IPS-15b (cell line): Measurements from ENCODE around the gene MET.
"Not testable (repeated sequence)": the region's sequence is repeated elsewhere in the genome, so short reads cannot be mapped to it uniquely, and the experiment has no call there.

ENCODE experiments used
- H3K27me3 ChIP-seq: one replicate; pipeline ENCODE4 v1.6.1; 2013; ENCODE audit warnings: low read length; ENCODE audit not compliant: control insufficient read depth, insufficient read depth
- H3K36me3 ChIP-seq: one replicate; pipeline ENCODE4 v1.6.1; 2013; ENCODE audit warnings: low read length; ENCODE audit not compliant: control insufficient read depth, insufficient read depth
- H3K4me1 ChIP-seq: one replicate; pipeline ENCODE4 v1.6.1; 2013; ENCODE audit warnings: mild to moderate bottlenecking, low read length; ENCODE audit not compliant: control insufficient read depth, insufficient read depth
- H3K4me3 ChIP-seq: one replicate; pipeline ENCODE4 v1.5.1; 2013; ENCODE audit warnings: low read depth, low read length
- H3K9ac ChIP-seq: one replicate; pipeline ENCODE4 v1.6.1; 2013; ENCODE audit warnings: low read depth, mild to moderate bottlenecking, low read length
- H3K9me3 ChIP-seq: one replicate; pipeline ENCODE4 v1.6.1; 2013; ENCODE audit warnings: mild to moderate bottlenecking, low read length; ENCODE audit not compliant: control insufficient read depth, insufficient read depth

Gene MET

GRCh38 chr7:116742641-116743040 lies 70.6 kb downstream of the MET start:
- Histone ChIP-seq H3K36me3 (no peaks in the 10 kb centered on the region), H3K9ac (no peak overlapping the region), H3K4me3 (no peak overlapping the region), H3K27me3 (no peaks in the 10 kb centered on the region), H3K9me3 (no peaks in the 10 kb centered on the region), H3K4me1 (peaks cover 7% of the 10 kb centered on the region)

DNA sequence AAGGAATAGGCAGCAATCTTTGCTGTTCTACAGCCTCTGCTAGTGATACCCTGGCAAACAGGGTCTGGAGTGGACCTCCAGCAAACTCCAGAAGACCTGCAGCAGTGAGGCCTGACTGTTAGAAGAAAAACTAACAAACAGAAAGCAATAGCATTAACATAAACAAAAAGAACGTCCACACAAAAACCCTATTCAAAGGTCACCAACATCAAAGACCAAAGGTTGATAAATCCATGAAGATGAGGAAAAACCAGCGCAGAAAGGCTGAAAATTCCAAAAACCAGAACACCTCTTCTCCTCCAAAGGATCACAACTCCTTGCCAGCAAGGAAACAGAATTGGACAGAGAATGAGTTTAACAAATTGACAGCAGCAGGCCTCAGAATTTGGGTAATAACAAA lies 71.8 kb downstream of the MET start:
- H3K9me3 ChIP-seq, H3K9ac ChIP-seq, H3K4me3 ChIP-seq, H3K27me3 ChIP-seq, H3K4me1 ChIP-seq, H3K36me3 ChIP-seq: not testable (repeated sequence)

- H3K4me3 ChIP-seq, H3K4me1 ChIP-seq, H3K27me3 ChIP-seq, H3K36me3 ChIP-seq, H3K9ac ChIP-seq, H3K9me3 ChIP-seq: not testable (repeated sequence)
These were observed 74.4 kb downstream of the MET start for GRCh38 chr7:116746388-116746787.

- not testable (repeated sequence) for H3K27me3 ChIP-seq, H3K9ac ChIP-seq, H3K4me1 ChIP-seq, H3K4me3 ChIP-seq, H3K9me3 ChIP-seq, H3K36me3 ChIP-seq
These were observed 79.1 kb downstream of the MET start for GRCh38 chr7:116751070-116751469.

- Histone ChIP-seq H3K4me3 (no peak overlapping the region), H3K9me3 (no peaks in the 10 kb centered on the region), H3K27me3 (no peaks in the 10 kb centered on the region), H3K36me3 (no peaks in the 10 kb centered on the region), H3K9ac (no peak overlapping the region), H3K4me1 (no peaks in the 10 kb centered on the region)
These were observed 80.5 kb downstream of the MET start for GRCh38 chr7:116752305-116753074.

DNA sequence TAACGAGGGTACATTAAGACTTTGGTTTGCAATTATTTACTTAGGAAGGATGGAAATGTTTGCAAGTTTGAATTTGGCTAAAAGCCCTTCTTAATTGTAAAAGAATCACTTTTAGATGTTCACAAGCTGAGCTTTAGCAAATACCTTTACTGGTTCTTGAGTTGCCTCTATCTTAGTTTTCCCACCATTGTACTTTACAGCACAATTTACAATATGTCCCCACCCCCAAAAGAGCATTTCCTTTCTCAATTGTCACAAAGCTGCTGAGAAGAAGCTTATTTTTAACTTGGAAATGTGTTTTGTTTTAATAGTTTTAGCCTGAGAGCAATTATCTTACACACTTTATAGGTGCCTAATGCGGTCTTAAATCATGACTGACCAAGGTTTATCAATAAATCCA lies 81.1 kb downstream of the MET start:
- no peaks in the 10 kb centered on the region for H3K9me3 ChIP-seq
- H3K4me1 ChIP-seq: no peaks in the 10 kb centered on the region
- no peaks in the 10 kb centered on the region for H3K36me3 ChIP-seq
- no peaks in the 10 kb centered on the region for H3K27me3 ChIP-seq
- no peak overlapping the region for H3K4me3 ChIP-seq
- no peak overlapping the region for H3K9ac ChIP-seq

DNA sequence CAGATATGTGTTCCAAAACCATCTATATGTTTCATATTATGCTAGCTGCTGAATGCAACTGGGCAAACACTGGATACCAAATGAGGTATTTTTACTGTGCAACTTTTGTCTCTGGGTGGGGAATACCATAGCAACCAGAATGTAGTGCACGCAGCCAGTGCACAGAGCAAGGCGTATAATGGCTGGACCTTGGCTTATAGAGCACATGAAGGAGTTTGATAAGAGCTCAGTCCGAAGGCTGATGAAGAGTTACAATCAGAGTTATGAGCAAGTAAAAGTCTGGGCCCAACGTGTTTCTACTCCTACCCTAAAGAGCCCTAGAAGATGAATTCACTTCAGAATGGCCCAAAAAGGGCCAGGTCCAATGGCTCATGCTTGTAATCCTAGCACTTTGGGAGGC lies 82.2 kb downstream of the MET start:
- no peak overlapping the region for H3K9ac ChIP-seq
- no peaks in the 10 kb centered on the region for H3K36me3 ChIP-seq
- no peaks in the 10 kb centered on the region for H3K4me1 ChIP-seq
- no peaks in the 10 kb centered on the region for H3K9me3 ChIP-seq
- H3K27me3 ChIP-seq: no peaks in the 10 kb centered on the region
- H3K4me3 ChIP-seq: no peak overlapping the region

DNA sequence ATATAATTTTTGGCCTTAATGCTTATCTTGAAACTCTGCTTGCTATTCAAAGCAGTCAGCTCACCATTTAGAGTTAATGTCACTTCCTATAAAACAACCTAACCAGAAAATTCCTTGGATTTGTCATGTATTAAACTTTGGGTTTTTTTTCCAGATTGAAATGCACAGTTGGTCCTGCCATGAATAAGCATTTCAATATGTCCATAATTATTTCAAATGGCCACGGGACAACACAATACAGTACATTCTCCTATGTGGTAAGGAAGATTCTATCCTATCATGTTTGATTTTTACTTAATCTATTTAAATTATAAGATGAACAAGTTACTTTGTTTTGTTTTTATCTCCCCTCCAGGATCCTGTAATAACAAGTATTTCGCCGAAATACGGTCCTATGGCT lies 85.3 kb downstream of the MET start:
- Histone ChIP-seq H3K4me1 (no peaks in the 10 kb centered on the region), H3K9me3 (no peaks in the 10 kb centered on the region), H3K27me3 (no peaks in the 10 kb centered on the region), H3K36me3 (no peaks in the 10 kb centered on the region), H3K9ac (no peak overlapping the region), H3K4me3 (no peak overlapping the region)

GRCh38 chr7:116759642-116760041 lies 87.6 kb downstream of the MET start:
- not testable (repeated sequence) for H3K9ac ChIP-seq, H3K9me3 ChIP-seq, H3K4me1 ChIP-seq, H3K27me3 ChIP-seq, H3K4me3 ChIP-seq, H3K36me3 ChIP-seq

- H3K4me1 ChIP-seq: no peaks in the 10 kb centered on the region
- no peaks in the 10 kb centered on the region for H3K36me3 ChIP-seq
- no peak overlapping the region for H3K9ac ChIP-seq
- H3K27me3 ChIP-seq: no peaks in the 10 kb centered on the region
- H3K9me3 ChIP-seq: no peaks in the 10 kb centered on the region
- H3K4me3 ChIP-seq: no peak overlapping the region
These were observed 91.0 kb downstream of the MET start for GRCh38 chr7:116762971-116763370.

DNA sequence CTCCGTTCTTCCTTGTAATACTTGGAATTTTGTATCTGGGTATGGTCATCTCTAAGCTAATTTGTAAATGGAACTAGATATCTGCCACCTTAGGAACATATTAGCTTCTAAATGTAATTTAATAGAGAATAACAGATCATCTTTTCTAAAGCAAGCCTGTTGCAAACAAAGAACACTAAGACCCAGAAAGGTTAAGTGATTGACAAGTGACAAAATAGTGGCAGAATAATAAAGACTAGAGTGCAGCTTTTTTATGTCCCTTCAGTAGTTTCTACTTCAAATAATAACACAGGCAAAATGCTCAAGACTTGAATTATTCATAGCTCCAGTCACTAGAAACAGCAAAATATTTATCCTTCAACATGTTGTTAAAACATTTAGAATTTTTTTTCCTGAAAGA lies 91.7 kb downstream of the MET start:
- Histone ChIP-seq H3K36me3 (no peaks in the 10 kb centered on the region), H3K27me3 (no peaks in the 10 kb centered on the region), H3K9ac (no peak overlapping the region), H3K9me3 (no peaks in the 10 kb centered on the region), H3K4me1 (no peaks in the 10 kb centered on the region), H3K4me3 (no peak overlapping the region)

DNA sequence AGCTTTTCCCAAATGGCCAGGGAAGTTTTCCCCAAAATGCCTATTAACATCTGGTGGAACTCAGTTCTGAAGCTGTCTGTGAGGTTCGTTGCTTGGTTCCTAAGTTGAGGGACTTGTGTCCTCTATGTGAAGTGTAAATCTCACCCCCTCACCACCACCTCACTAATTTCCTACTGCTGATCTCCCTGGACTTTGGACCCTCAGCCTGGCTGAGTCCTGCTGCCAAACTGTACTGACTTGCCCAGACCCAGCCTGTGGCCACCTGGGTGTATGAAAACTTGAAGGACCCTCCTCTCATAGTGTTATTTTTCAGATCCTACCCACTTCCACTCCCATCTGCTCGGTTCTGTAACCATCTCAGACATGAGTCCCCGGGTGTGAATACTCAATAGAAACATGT lies 94.9 kb downstream of the MET start:
- Histone ChIP-seq H3K27me3 (peaks cover 8% of the 10 kb centered on the region), H3K36me3 (no peaks in the 10 kb centered on the region), H3K4me3 (no peak overlapping the region), H3K4me1 (no peaks in the 10 kb centered on the region), H3K9me3 (no peaks in the 10 kb centered on the region), H3K9ac (no peak overlapping the region)
